ENCODE measurements around the gene THBD. TPM values are rescaled to one million over a fixed set of nuclear protein-coding genes. Genes with fewer than 3 reads are reported as not detected.

Gene THBD
- total RNA-seq, 4 donors from 2014 or later, result 48.1 to 60.3 (median 56.9) TPM

- no peak for DNase-seq (ENCODE audit: low spot score in 2 of 2)
- Histone ChIP-seq H3K27ac (no peak overlapping the region), H3K9me3 (no peaks in the 10 kb centered on the region), H3K4me3 (no peak overlapping the region), H3K27me3 (no peaks in the 10 kb centered on the region), H3K4me1 (no peaks in the 10 kb centered on the region), H3K36me3 (no peaks in the 10 kb centered on the region)
- WGBS, 2 donors, result 86 to 94% methylated on average over 6 of the region's 6 CpGs
- no peak for TF ChIP-seq POLR2A (IDR thresholded peaks at IDR 0.05)
Measured at GRCh38 chr20:23002276-23002675, 47.2 kb downstream of the THBD start.

GRCh38 chr20:23000232-23000947 is 49.1 kb downstream of the THBD start:
- Histone ChIP-seq H3K27me3 (no peaks in the 10 kb centered on the region), H3K4me3 (no peak overlapping the region), H3K9me3 (no peaks in the 10 kb centered on the region), H3K36me3 (no peaks in the 10 kb centered on the region), H3K27ac (no peak overlapping the region), H3K4me1 (no peaks in the 10 kb centered on the region)
- no peak for DNase-seq (ENCODE audit: low spot score in 2 of 2)
- 66 to 68% methylated on average over 6 of the region's 6 CpGs for WGBS, 2 donors
- TF ChIP-seq POLR2A (IDR thresholded peaks at IDR 0.05), result no peak
- TF ChIP-seq CTCF (IDR thresholded peaks at IDR 0.05), result no peak
- no peak for TF ChIP-seq EP300 (IDR thresholded peaks at IDR 0.05)

GRCh38 chr20:22999756-23000155 is 49.7 kb downstream of the THBD start:
- no peak for DNase-seq (ENCODE audit: low spot score in 2 of 2)
- Histone ChIP-seq H3K4me3 (no peak overlapping the region), H3K27me3 (no peaks in the 10 kb centered on the region), H3K36me3 (no peaks in the 10 kb centered on the region), H3K9me3 (no peaks in the 10 kb centered on the region), H3K27ac (no peak overlapping the region), H3K4me1 (no peaks in the 10 kb centered on the region)
- no peak for TF ChIP-seq CTCF (IDR thresholded peaks at IDR 0.05)
- no peak for TF ChIP-seq POLR2A (IDR thresholded peaks at IDR 0.05)
- TF ChIP-seq EP300 (IDR thresholded peaks at IDR 0.05), result no peak
- 61 to 78% methylated on average over 4 of the region's 4 CpGs for WGBS, 2 donors

GRCh38 chr20:22998476-22998875 is 51.0 kb downstream of the THBD start:
- DNase-seq (ENCODE audit: low spot score in 2 of 2), result no peak
- 81 to 85% methylated on average over 2 of the region's 2 CpGs for WGBS, 2 donors
- TF ChIP-seq EP300 (IDR thresholded peaks at IDR 0.05) (no peak), POLR2A (IDR thresholded peaks at IDR 0.05) (no peak), CTCF (IDR thresholded peaks at IDR 0.05) (no peak)
- peaks cover 0 to 4% (median 0%) of the 10 kb centered on the region in 4 donors for H3K9me3 ChIP-seq
- no peak overlapping the region for H3K27ac ChIP-seq
- H3K36me3 ChIP-seq, result no peaks in the 10 kb centered on the region
- H3K27me3 ChIP-seq, result no peaks in the 10 kb centered on the region
- no peak overlapping the region for H3K4me3 ChIP-seq
- no peaks in the 10 kb centered on the region for H3K4me1 ChIP-seq

GRCh38 chr20:22995923-22996322 is 53.5 kb downstream of the THBD start:
- no peaks in the 10 kb centered on the region for H3K4me1 ChIP-seq
- DNase-seq (ENCODE audit: low spot score in 2 of 2), result no peak
- 61 to 63% methylated on average over 1 of the region's 1 CpG for WGBS, 2 donors
- no peaks in the 10 kb centered on the region for H3K27me3 ChIP-seq
- TF ChIP-seq EP300 (IDR thresholded peaks at IDR 0.05) (no peak), POLR2A (IDR thresholded peaks at IDR 0.05) (no peak), CTCF (IDR thresholded peaks at IDR 0.05) (no peak)
- H3K4me3 ChIP-seq, result no peak overlapping the region
- H3K9me3 ChIP-seq, result peaks cover 0 to 9% (median 0%) of the 10 kb centered on the region in 4 donors
- no peak overlapping the region for H3K27ac ChIP-seq
- no peaks in the 10 kb centered on the region for H3K36me3 ChIP-seq

Other genes starting within 250 kb of the THBD start
- not detected for gene SSTR4, start 14.4 kb downstream of the THBD start, total RNA-seq
- 10 to 100 TPM; 23.0 to 85.1 (median 65.7) TPM for gene CD93, start 36.7 kb upstream of the THBD start, total RNA-seq